PC-3 (cell line): ENCODE measurements around the gene CHST11.

ENCODE experiments used
- CTCF ChIP-seq: fragments of 300-600 bp; sonication (generic); conservative IDR thresholded peaks from 2 replicates; pipeline ENCODE4 v1.5.1; 2017; ENCODE audit warnings: antibody characterized with exemption, low read depth, mild to moderate bottlenecking, low read length
- EZH2 ChIP-seq: fragments of 300-600 bp; sonication (generic); IDR thresholded peaks from one replicate; pipeline ENCODE4 v1.6.1; 2017; ENCODE audit warnings: antibody characterized with exemption, mild to moderate bottlenecking, low read length; ENCODE audit not compliant: unreplicated experiment

GRCh38 chr12:104604995-104605675 is 148.4 kb downstream of the CHST11 start:
- TF ChIP-seq CTCF = no peak
- no peak for TF ChIP-seq EZH2
